ENCODE measurements around the gene SLC16A5.
"Not testable (repeated sequence)": the region's sequence is repeated elsewhere in the genome, so short reads cannot be mapped to it uniquely, and the experiment has no call there.

The SLC16A5 gene

DNA sequence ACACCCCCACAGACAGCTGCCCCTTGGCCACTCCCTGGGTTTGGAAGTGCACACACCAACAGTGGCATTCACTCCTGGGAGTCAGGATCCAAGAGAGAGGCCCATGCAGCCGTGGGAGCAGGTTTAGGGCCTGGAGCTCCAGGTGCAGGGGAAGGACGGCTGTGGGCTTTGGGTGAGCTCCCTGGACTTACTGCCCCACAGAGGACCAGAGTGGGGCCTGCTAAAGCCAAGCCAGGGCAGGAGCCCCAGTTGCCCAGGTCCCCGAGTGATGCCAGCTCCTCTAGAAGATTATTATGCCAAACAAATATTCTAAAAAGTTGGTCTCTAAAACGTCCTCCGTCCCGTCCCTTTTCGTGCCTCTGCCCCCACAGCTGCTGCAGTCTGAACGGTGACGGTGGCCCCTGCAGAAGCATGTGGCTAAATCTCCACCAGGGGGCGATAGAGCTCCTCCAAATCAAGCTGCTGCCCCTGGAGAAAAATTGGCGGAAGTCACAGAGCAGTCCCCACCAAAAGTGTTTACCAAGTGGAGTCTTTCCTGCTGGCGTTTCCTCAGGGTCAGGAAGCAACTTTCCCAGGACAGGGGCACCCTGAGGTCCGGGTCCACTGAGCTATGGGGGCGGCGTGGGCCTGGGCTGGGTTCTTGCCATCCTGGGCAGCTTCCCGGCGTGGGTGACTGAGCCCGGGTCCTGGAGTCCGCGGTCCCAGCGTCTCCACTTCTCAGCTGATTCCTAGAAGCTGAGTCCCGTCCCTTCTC lies 26.2 kb downstream of the SLC16A5 start:
- DNase-seq, result peak; percentile 93

DNA sequence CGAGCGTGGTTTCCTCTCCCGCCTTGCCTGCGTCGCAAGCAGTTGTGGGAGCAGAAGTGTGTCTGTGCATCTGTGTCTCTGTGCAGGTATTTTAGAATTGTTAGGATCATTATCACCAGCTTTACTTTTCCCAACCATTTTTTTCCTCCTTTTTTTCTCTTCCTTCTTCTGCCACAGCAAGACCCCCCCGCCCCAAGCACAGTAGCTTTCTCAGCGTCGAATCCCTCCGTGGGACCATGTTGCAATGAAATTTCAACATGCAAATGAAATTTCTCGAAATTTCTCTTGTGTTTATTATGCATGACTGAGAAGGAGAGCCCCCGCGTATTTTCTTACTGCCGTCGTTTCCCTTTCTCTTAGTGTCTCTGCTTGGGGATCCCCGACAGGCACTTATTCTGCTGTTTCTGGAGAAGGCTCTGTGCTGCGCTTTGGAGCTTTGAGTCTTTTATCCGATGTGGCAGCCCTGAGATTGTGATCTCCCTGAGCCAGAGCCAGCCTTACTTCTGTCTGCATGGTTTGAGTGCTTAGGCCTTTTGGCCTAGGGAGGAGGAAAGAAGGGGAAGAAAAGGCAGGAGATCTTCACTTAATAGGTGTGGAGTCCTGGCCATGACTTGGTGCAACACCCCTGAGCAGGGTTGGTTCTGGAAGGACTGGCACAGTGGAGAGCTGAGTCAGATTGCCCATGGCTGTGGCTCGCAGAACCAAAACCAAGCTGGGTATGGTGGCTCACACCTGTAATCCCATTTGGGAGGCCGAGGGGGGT lies 27.0 kb downstream of the SLC16A5 start:
- no peak for DNase-seq

DNA sequence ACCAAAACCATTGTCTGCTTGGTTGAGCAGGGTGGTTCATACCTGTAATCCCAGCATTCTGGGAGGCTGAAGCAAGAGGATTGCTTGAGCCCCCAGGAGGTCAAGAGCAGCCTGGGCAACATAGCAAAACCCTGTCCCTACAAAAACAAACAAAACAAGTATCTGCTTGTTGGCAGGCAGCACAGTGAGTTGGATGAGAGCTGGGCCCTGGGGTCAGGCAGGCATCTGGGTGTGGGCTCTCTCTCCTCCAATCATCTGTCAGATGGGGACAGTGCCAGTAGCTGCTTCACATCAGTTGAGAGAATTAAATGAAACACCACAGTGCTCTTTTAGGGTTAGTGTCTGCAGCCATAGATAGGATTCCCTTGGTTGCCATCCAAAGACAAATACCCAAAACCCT lies 27.8 kb downstream of the SLC16A5 start:
- no peak for DNase-seq

DNA sequence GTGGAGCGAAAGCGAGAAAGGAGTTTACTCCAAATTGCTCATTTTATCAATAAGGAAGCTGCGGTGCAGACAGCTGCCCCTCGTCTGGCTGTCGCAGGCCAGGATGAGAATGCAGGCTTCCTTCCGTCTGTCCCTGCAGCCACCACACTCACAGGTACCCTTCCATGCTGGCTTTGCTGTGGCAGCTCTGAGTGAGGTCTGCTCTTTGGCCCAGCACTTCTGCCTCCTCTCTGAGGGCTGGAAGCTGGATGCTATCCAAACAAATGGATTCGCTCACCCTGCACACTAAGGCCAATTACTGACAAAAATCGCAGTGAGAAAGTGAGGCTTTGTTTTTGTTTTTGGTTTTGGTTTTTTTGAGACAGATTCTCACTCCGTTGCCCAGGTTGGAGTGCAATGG lies 29.0 kb downstream of the SLC16A5 start:
- DNase-seq, result no peak

DNA sequence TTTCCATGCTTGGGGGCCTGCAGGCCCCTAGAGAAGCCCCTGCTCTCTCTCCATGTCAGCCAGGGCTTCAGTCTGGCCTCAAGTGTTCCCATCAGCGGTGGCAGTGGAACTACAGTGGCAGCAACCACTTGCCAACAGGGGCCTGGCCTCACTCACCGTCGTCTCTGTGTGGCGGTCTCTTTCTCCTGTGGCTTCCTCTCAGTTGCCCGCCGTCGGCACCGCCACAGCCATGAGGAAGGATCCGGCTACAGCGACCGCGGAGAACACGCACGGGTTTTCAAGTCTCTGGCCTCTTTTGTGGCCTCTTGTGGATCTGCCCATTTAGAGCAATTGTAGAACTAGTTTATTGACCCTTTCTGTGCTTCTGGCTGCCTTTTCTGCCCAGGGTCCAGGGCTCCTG lies 30.6 kb downstream of the SLC16A5 start:
- DNase-seq, result no peak

DNA sequence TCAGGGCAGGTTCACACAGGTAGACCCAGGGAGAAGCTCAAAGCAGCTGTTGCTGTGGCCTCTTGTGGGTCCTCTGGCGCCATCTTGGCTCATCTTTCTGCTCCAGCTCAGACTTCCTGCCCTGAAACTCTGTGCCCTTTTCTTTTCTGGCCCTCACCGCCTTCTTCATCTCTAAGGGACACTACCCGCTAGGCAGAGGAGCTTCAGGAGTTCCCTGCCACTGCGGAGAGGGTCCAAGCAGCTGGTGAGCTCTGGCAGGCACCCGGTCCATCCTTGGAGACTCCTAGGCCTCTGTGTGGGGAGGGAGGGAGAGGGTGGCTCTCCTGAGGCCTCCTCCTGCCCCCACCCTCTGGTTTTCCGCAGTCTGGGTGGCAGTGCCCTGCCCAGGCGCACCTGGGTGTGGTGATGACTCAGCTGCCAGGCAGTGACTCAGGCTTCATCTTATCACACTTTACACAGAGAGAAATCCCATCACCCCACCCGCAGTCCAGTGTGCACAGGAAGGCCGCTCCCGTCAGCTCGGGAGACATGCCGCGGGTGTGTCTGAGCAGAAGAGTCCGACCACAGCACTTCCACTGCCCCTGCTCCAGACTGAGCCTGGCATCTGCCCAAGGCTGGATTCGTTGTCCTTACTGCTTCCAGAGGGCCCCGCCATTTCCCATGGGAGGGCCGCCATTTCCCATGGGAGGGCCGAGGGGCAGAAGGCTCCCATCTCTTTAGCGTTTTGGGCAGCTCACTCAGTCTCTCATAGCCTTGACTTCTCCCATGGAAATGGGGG lies 36.5 kb downstream of the SLC16A5 start:
- peak; percentile 65 for DNase-seq

DNA sequence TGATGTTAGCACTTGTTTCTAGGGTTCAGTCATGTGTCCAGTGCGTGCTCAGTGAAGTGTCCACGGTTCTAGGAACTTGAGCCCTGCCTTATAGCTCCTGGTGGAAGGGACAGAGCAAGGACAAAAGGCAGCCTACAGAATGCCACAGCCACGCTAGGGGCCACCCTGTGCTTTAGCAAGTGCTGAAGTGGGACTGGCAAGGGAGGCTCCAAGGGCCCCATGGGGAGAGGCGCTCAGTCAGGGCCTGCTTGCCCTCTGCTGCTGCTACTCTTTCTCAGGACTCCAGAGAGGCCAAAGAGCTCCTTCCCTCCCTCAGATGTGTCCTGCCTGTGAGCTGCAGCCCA lies 37.0 kb downstream of the SLC16A5 start:
- no peak for DNase-seq

DNA sequence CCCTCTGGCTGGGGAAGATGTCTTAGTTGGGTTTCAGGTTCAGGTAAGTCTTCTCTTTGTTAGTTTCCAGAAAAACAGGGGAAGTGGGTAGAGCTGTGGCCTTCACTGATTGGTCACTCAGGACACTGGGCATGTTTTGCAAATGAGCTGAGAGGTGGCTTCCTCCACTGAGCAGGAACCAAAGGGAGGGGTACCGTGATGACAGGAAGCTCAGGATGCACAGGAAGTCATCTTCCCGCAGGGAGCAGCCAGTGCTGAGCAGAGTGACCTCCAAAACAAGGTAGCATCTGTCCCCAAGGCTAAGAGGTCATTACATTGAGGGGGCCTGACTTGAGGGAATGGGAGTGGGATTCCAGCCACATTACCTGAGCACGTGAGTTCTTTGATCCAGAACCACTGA lies 38.2 kb downstream of the SLC16A5 start:
- DNase-seq, result no peak

DNA sequence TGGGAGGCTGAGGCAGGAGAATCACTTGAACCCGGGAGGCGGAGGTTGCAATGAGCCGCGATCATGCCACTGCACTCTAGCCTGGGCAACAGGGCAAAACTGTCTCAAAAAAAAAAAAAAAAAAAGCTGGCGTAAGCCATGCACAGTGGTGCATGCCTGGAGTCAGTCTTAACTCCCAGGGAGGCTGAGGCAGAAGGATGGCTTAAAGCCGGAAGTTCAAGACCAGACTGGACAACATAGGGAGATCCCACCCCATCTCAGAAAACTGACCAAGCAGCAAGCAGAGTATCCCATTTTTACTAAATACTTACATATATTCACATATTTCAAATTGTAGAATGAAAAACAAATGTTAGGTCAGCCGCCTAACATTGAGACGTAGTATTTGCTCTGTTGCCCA lies 39.2 kb downstream of the SLC16A5 start:
- no peak for DNase-seq

DNA sequence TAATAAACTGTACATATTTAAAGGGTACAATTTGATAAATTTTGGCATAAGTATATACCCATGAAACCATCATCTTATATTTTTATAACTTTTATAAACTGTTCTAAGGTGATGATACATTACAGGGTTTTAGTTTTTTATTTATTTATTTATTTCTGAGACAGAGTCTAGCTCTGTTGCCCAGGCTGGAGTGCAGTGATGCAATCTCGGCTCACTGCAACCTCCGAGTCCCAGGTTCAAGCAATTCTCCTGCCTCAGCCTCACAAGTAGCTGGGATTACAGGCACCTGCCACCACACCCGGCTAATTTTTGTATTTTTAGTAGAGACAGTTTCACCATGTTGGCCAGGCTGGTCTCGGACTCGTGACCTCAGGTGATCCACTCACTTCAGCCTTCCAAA lies 40.2 kb downstream of the SLC16A5 start:
- not testable (repeated sequence) for DNase-seq

DNA sequence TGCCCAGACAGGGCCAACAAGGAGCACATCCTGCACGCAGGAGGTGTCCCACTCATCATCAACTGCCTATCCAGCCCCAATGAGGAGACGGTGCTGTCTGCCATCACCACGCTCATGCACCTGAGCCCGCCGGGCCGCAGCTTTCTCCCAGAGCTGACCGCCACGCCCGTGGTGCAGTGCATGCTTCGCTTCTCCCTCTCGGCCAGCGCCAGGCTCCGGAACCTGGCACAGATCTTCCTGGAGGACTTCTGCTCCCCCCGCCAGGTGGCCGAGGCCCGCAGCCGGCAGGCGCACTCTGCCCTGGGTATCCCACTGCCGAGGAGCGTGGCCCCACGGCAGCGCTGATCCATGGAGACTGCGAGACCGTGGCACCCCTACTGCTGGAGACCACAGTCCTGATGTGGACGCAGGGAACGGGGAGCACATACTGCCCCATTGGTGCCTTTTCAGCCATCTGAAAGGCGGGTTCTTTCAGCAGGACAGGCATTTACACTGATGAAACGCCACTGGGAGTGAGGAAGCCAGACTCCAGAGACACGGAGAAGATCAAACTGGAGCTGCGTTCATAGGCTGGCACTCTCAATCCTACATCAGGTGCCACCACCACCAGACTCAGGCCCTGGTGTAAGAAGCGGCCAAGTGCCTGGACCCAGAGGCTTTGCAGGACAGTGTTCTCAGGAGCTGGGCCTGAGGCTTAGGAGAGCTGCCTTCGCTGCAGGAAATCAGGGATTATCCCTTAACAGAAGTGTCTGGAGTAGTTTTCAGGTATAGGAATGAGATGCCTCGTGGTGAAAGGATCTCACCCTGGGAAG lies 41.1 kb downstream of the SLC16A5 start:
- DNase-seq, result no peak

DNA sequence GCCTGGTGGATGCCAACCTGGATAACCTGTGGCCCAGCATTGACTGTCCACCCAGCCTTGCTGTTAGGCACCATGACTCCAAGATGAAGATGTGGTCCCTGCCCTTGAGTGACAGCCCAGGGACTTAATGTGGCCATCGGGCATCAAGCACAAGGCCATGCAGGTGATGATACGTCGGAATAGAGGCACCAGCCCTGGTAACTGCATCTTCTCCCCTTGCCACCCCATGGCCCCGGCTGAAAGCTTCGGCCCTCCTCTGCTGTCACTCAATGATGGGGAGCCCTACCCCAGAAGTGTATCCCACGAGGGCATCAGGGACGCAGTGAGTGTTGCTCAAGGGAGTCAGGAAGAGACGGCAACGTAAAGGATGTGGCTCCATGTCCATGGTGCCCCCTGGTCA lies 41.8 kb downstream of the SLC16A5 start:
- DNase-seq, result no peak

DNA sequence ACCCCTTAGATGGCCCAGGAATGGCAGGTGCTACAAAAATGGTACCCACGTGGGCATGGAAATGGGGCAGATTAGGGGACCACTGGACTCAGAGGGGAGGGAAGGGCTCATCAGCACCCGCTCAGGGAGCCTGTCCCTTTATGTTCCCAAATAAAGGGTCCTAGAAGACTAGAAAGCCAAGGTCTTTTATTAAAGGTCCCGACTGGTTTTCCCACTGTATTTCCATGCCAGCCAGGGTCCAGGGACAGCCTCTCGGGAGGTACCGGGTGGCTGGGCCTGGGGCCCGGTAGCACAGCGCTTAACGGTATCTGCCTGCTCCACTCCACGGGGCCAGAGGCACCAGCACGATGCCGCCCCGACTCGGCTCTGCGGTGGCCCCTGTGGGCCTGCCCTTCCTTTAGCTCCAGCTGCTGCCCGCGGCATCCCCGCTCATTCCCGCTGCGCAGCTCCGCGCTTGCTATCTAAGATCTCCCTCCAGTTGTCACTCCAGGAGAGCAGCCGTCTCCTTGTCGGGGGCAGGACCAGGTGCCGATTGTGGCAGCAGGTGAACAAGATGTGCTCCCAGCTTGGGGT lies 42.4 kb downstream of the SLC16A5 start:
- DNase-seq, result no peak

DNA sequence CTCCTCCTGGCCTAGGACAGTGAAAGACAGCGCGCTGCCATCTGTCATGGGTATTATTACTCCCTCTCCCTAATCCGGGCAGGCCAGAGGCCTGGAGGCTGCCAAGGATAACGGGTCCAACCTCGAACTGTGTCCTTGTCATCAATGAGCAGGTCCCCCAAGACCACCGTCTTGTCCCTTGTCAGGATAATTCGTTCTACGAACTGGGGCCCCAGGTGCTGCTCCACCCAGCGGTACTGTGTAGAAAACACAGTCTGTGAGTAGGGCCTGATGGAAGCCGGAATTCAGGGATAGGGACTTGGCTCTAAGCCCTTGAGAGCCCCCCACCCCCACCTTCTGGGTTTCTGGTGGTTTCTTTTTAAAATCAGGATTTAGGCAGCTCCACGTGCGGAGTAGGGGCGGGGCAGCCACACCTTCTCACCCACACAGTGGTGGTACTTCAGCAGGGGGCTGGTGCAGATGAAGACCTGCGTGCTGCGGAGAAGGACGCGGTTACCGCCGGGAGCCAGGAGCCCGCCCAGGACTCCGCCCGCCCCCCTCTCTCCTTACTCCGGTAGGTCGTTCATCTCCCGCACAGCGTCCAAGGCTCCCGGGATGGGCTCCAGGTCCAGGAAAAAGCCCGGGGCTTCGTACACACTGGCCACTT lies 43.0 kb downstream of the SLC16A5 start:
- DNase-seq, result peak; percentile 36

DNA sequence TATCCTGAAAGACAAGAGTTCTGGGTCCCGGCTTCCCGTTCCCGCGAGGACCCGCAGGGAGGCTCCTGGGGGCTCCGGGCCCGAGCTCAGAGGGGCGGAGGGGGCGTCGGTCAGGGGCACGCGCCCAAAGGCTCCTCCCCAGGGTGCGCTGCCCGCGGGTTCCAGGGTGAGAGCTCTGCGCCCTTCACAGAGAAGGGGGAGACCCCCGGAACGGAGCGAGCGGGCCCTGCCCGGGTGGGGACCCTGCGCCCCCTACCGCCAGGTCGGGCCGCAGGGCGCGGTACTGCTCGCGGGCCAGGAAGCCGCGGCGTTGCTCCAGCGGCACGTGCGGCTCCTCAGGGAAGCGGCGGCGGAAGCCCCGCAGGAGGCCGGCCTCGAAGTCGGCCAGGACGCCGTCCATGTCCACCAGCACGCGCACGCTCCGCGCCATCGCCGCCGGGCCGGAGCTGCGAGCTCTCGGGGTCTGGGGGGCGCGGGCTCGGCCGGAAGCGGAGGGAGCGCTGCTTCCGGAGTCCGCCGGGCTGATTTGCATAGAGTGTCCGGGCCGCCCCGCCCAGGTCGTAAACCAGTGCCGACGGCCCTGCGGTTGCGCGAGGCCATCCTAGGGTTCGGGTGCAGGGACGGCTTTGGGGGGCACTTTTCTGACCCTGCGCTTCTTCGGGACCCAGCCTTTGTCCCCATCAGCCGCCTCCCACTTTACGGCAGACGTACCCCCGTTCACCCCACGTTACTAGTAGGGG lies 43.7 kb downstream of the SLC16A5 start, which contains the start of gene NT5C:
Gene NT5C (minus strand): TSS at position 465 of the 740 bp plus-strand sequence. CDS start 35 bp downstream, at position 430.
- DNase-seq, result peak; percentile 58

DNA sequence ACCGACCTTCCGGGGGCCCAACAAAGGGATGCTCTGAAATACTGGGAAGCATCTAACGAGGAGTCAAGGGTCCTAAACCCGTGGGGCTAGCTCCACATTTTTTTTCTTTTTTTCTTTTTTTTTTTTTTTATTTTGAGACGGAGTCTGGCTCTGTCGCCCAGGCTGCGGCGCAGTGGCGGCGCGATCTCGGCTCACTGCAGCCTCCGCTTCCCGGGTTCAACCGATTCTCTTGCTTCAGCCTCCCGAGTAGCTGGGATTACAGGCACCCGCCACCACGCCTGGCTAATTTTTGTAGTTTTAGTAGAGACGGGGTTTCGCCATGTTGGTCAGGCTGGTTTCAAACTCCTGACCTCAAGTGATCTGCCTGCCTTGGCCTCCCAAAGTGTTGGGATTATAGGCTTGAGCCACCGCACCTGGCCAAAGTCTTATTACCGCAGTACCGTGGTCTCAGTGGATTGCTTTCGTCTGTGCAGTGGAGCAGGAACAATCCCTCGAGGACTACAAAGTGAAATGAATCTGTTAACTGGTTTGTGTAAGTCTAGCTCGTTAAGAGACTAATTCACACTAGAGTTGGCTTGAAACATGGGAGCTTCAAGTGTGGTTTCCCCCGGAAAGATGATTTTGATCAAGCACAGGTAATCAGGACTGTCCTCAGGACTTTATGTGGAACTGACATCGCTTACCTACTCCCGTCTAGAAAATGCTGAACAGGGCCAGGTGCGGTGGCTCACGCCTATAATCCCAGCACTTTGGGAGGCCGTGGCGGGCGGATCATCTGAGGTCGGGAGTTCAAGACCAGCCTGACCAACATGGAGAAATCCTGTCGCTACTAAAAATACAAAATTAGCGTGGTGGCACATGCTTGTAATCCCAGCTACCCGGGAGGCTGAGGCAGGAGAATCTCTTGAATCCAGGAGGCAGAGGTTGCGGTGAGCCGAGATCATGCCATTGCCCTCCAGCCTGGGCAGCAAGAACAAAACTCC lies 44.6 kb downstream of the SLC16A5 start:
- not testable (repeated sequence) for DNase-seq

DNA sequence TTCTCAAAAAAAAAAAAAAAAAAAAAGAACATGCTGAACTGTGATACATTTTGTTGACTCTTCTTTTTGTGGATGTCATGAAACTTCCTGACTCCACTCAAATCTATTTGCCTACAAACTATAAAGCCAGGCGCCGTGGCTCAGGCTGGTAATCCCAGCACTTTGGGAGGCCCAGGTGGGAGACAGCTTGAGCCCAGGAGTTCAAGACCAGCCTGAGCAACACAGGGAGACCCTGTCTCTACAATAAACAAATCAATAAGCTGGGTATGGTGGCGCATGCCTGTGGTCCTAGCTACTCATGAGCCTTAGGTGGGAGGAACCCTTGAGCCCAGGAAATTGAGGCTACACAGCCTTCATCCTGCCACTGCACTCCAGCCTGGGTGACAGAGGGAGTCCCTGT lies 45.2 kb downstream of the SLC16A5 start:
- DNase-seq, result no peak

DNA sequence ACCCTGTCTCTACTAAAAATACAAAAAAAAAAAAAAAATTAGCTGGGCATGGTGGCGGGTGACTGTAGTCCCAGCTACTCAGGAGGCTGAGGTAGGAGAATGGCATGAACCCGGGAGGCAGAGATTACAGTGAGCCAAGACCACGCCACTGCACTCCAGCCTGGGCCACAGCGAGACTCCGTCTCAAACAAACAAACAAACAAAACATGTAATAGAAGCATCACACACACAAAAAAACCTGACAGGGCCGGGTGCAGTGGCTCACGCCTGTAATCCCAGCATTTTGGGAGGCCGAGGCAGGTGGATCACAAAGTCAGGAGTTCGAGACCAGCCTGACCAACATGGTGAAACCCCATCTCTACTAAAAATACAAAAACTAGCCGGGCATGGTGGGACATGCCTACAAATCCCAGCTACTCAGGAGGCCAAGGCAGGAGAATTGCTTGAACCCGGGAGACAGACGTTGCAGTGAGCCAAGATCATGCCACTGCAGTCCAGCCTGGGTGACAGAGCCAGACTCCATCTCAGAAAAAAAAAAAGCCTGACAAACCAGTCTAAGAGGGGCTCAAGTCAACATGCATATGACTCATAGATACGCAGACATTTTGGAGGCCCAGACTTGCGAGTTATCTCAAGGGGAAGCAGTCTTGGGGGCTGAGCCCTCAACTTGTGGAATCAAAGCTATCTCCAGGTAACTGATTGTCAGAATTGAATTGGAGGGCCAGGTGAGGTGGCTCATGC lies 46.0 kb downstream of the SLC16A5 start:
- not testable (repeated sequence) for DNase-seq

DNA sequence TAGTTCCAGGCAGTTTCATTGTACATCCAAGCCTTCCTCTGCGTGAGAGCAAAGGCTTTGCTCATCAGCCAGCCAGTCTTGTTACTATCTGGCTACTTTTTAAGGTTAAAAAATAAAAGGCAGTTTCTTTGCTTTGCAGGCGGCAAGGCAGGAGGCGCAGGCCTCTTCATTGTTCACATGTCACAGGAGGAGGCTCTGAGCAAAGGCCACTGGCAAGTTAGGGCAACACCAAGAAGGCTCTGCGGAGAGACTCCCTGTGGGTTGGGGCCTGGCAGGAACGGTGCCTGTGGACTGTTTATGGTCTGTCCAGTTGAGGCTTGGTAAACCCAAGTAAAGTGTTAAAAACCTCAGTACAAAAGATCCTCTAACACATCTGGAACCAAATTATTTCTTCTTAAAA lies 47.7 kb downstream of the SLC16A5 start:
- no peak for DNase-seq

Data from activated gamma-delta T cell treated with Interleukin-2 at 50 U/mL for 16 hours (primary cell).